K562 (cell line): ENCODE results near the gene RNF126. TPM values are rescaled to one million over a fixed set of nuclear protein-coding genes. Genes with fewer than 3 reads are reported as not detected.

Source experiments
- ATAC-seq: fragments of 200-7000 bp; cut with Tn5 transposase; 3 replicates; pipeline ENCODE4 v1.9.1; 2020; ENCODE audit warnings: moderate library complexity
- BruUV-seq: library from RNA; stranded (reverse); fragments of 400-500 nt; replicated peaks from 2 replicates; lab custom pipeline; 2021; lab: Mats Ljungman, UMichigan
- CTCF ChIA-PET: fragments of 300-600 bp; formaldehyde crosslinking; extraction: SDS; loops from one replicate; lab custom pipeline; 2021; ENCODE audit warnings: low intra/inter-chr PET ratio; lab: Yijun Ruan, JAX
- POLR2A ChIA-PET: fragments of 300-600, 350-650 bp; sonication (Branson Sonifier 250); formaldehyde crosslinking; extraction: SDS; loops from one replicate; lab custom pipeline; 2021; ENCODE audit warnings: antibody characterized with exemption, inconsistent platforms; lab: Yijun Ruan, JAX
- DNase-seq, 4 experiments: peaks; one replicate each; pipeline versions ENCODE4 v3.0.0 to v3.0.0-alpha.2; 2011 to 2018; ENCODE audit warnings: low spot score in 3 of 4, mixed read lengths in 3 of 4; ENCODE audit errors: extremely low read depth in 1 of 4
- FAIRE-seq: peaks from 2 replicates; lab custom pipeline; 2011; peaks lifted over from hg19 to GRCh38; lab: Jason Lieb, UNC
- H2AFZ ChIP-seq: 2 replicates; pipeline ENCODE4 v1.6.0; 2011; ENCODE audit warnings: low read depth, low read length, control low read depth, inconsistent platforms
- H3K27ac ChIP-seq: fragments of 200-600 bp; 3 replicates; pipeline ENCODE4 v1.8.0; 2011; ENCODE audit warnings: low read depth, mild to moderate bottlenecking, control low read depth, inconsistent platforms, low read length, moderate library complexity, mixed read lengths; ENCODE audit errors: extremely low read depth
- H3K27me3 ChIP-seq, 2 experiments: fragments of 300-600 bp in 1 of 2; 2 replicates in 1 of 2; 3 replicates in 1 of 2; pipeline versions ENCODE4 v1.6.0 to v1.8.0; 2011; ENCODE audit warnings: inconsistent platforms in 2 of 2, low read length in 2 of 2, mild to moderate bottlenecking in 1 of 2, mixed read lengths in 1 of 2, moderate library complexity in 1 of 2; ENCODE audit not compliant: control insufficient read depth in 2 of 2, insufficient read depth in 2 of 2
- H3K36me3 ChIP-seq: fragments of 300-600 bp; 3 replicates; pipeline ENCODE4 v1.8.0; 2011; ENCODE audit warnings: mild to moderate bottlenecking, low read length, inconsistent platforms; ENCODE audit not compliant: control insufficient read depth, insufficient read depth
- H3K4me1 ChIP-seq, 2 experiments: fragments of 200-600 bp in 1 of 2; replicated peaks in 1 of 2; 2 replicates in 1 of 2; 3 replicates in 1 of 2; pipeline versions ENCODE4 v1.5.1 to v1.8.0; 2011; ENCODE audit warnings: inconsistent platforms in 2 of 2, low read length in 2 of 2, mild to moderate bottlenecking in 1 of 2, mixed read lengths in 1 of 2, moderate library complexity in 1 of 2; ENCODE audit not compliant: control insufficient read depth in 2 of 2, insufficient read depth in 2 of 2
- H3K4me2 ChIP-seq: 2 replicates; pipeline ENCODE4 v1.6.1; 2011; ENCODE audit warnings: low read length, control low read depth, inconsistent platforms, mixed read lengths; ENCODE audit not compliant: insufficient read depth
- H3K4me3 ChIP-seq: fragments of 200-600 bp; sonication (generic), shearing (Covaris generic); 2 replicates; pipeline ENCODE4 v1.5.1; 2016; ENCODE audit warnings: control low read depth, inconsistent platforms
- H3K79me2 ChIP-seq: fragments of 200-600 bp; 3 replicates; pipeline ENCODE4 v1.8.0; 2011; ENCODE audit warnings: low read length, inconsistent platforms; ENCODE audit not compliant: control insufficient read depth, insufficient read depth
- H3K9ac ChIP-seq, 2 experiments: 2 replicates each; pipeline versions ENCODE4 v1.6.0 to v1.6.1; 2011; ENCODE audit warnings: low read depth in 2 of 2, low read length in 2 of 2, control low read depth in 1 of 2, inconsistent platforms in 1 of 2, mild to moderate bottlenecking in 1 of 2, mixed read lengths in 1 of 2; ENCODE audit not compliant: insufficient read depth in 1 of 2
- H3K9me1 ChIP-seq: one replicate; pipeline ENCODE4 v1.6.0; 2011; ENCODE audit warnings: inconsistent platforms, mild to moderate bottlenecking, low read length, moderate library complexity; ENCODE audit not compliant: control insufficient read depth, insufficient read depth
- H3K9me3 ChIP-seq: replicated peaks from 2 replicates; pipeline ENCODE4 v1.5.1; 2011; ENCODE audit warnings: low read depth, low read length, inconsistent platforms; ENCODE audit not compliant: control insufficient read depth, insufficient read depth
- H4K20me1 ChIP-seq: replicated peaks from 2 replicates; pipeline ENCODE4 v1.6.1; 2011; ENCODE audit warnings: low read length, inconsistent platforms, mixed read lengths; ENCODE audit not compliant: control insufficient read depth, insufficient read depth
- EHMT2 ChIP-seq: fragments of 450-650 bp; IDR thresholded peaks from 2 replicates; pipeline ENCODE4 v1.6.1; 2018; ENCODE audit warnings: antibody characterized with exemption
- HSF4 ChIP-seq: fragments of 250-450 bp; sonication (Bioruptor Pico); IDR thresholded peaks from 2 replicates; pipeline ENCODE4 v2.1.2; 2022; ENCODE audit warnings: mild to moderate bottlenecking, moderate library complexity, borderline replicate concordance
- ILF3 ChIP-seq: fragments of 450-650 bp; IDR thresholded peaks from 2 replicates; pipeline ENCODE4 v1.6.1; 2018; ENCODE audit warnings: antibody characterized with exemption, mild to moderate bottlenecking, moderate library complexity, borderline replicate concordance
- KLF13 ChIP-seq: fragments of 450-650 bp; IDR thresholded peaks from 2 replicates; pipeline ENCODE4 v1.6.1; 2016; ENCODE audit warnings: missing genetic modification characterization, low read depth, mild to moderate bottlenecking, missing compliant biosample characterization, moderate library complexity, borderline replicate concordance
- MAX ChIP-seq: sonication (generic); formaldehyde crosslinking; IDR thresholded peaks from 2 replicates; pipeline ENCODE4 v1.9.0; 2022; ENCODE audit warnings: mild to moderate bottlenecking, missing genetic modification reagents
- MTA3 ChIP-seq: fragments of 450-650 bp; formaldehyde crosslinking; IDR thresholded peaks from 2 replicates; pipeline ENCODE4 v1.6.1; 2017; ENCODE audit warnings: mild to moderate bottlenecking, borderline replicate concordance
- NRF1 ChIP-seq, 2 experiments: fragments of 450-650 bp; IDR thresholded peaks in 1 of 2; conservative IDR thresholded peaks in 1 of 2; 2 replicates each; pipeline ENCODE4 v1.6.1; 2014; ENCODE audit warnings: mild to moderate bottlenecking in 2 of 2
- POLR2A ChIP-seq: fragments of 450-650 bp; conservative IDR thresholded peaks from 2 replicates; pipeline ENCODE4 v1.6.1; 2016
- POLR2H ChIP-seq: IDR thresholded peaks from 2 replicates; pipeline ENCODE4 v1.6.1; 2016; ENCODE audit warnings: missing genetic modification characterization, low read depth, mild to moderate bottlenecking, control low read depth, missing compliant biosample characterization, moderate library complexity
- PURB ChIP-seq: sonication (generic); formaldehyde crosslinking; IDR thresholded peaks from 2 replicates; pipeline ENCODE4 v1.9.0; 2021; ENCODE audit warnings: low read depth, mild to moderate bottlenecking, missing genetic modification reagents
- RBM25 ChIP-seq: fragments of 200-400 bp; formaldehyde crosslinking; IDR thresholded peaks from 2 replicates; pipeline ENCODE4 v1.6.1; 2018; ENCODE audit warnings: low read length, low read depth, moderate library complexity; ENCODE audit not compliant: severe bottlenecking
- STAT5A ChIP-seq: IDR thresholded peaks from 2 replicates; pipeline ENCODE4 v1.6.1; 2012; ENCODE audit warnings: low read length, inconsistent platforms, borderline replicate concordance
- TEAD2 ChIP-seq: fragments of 450-650 bp; IDR thresholded peaks from 2 replicates; pipeline ENCODE4 v1.6.1; 2016; ENCODE audit warnings: missing genetic modification characterization, control low read depth, missing compliant biosample characterization
- ZNF140 ChIP-seq: fragments of 250-450 bp; sonication (Bioruptor Pico); IDR thresholded peaks from 2 replicates; pipeline ENCODE4 v1.8.0; 2021; ENCODE audit warnings: moderate library complexity, mild to moderate bottlenecking, inconsistent platforms
- ZNF512 ChIP-seq: IDR thresholded peaks from 2 replicates; pipeline ENCODE4 v1.6.1; 2016; ENCODE audit warnings: missing genetic modification characterization, missing compliant biosample characterization
- ZNF695 ChIP-seq: fragments of 450-650 bp; formaldehyde crosslinking; IDR thresholded peaks from 2 replicates; pipeline ENCODE4 v1.4.0; 2020; ENCODE audit warnings: mild to moderate bottlenecking, moderate library complexity
- WGBS: fragments of 100-300 bp; shearing (Covaris generic); methylation state at CpG from one replicate; pipeline ENCODE4 v1.1.6; 2016; ENCODE audit warnings: low coverage, mixed read lengths; ENCODE audit not compliant: insufficient coverage; ENCODE audit errors: missing lambda C conversion rate; 5-methylcytosine and 5-hydroxymethylcytosine counted together
- in situ Hi-C: fragments of 300-500 bp; cut with MboI; formaldehyde crosslinking; loops from 4 replicates; pipeline ENCODE4 v1.15.0; 2018; ENCODE audit warnings: inconsistent platforms, mixed read lengths
- intact Hi-C: fragments of 100-400 bp; cut with micrococcal nuclease; formaldehyde crosslinking; loops from 2 replicates; pipeline ENCODE4 v1.14.2; 2022
- polyA plus RNA-seq, 8 experiments: library from polyadenylated mRNA; depleted of rRNA in 4 of 8; stranded (reverse) in 5 of 8; unstranded in 3 of 8; fragments of >200 nt; fragmentation: Nextera tagmentation in 2 of 8; fragmentation: Illumina TruSeq in 1 of 8; extraction: Ambion mirVana in 2 of 8; extraction: Trizol in 1 of 8; gene quantifications; 2 replicates each; pipeline versions ENCODE4 v1.2.1 to v1.2.3, GENCODE V29; 2011 to 2014; ENCODE audit warnings: inconsistent platforms in 1 of 8, missing spikeins in 1 of 8
- total RNA-seq, 7 experiments: library from RNA; depleted of rRNA in 6 of 7; stranded (reverse); fragments of >200 nt in 6 of 7; fragmentation: Illumina TruSeq in 2 of 7; extraction: Trizol in 2 of 7; gene quantifications; 2 replicates each; pipeline versions ENCODE4 v1.2.1 to v1.2.3, GENCODE V29; 2011 to 2021; ENCODE audit warnings: low replicate concordance in 1 of 7
- TF ChIP-seq, protein P1 (sequence below): fragments of 450-650 bp; IDR thresholded peaks from 2 replicates; pipeline ENCODE4 v1.6.1; 2017; ENCODE audit warnings: mild to moderate bottlenecking, moderate library complexity

The RNF126 gene
- total and polyA plus RNA-seq, 9 of the 15 experiments (the other 6 are each of a cell fraction or from before 2014, with no cell fraction given) = 0.27 to 101 (median 12.3) TPM

- TF ChIP-seq NRF1 (conservative IDR thresholded peaks at IDR 0.05 in 1 of 2, IDR thresholded peaks at IDR 0.05 in 1 of 2) (no peak), KLF13 (tag) (no peak)
Observed at GRCh38 chr19:704447-704741, 41.4 kb upstream of the RNF126 start (continued).

DNA sequence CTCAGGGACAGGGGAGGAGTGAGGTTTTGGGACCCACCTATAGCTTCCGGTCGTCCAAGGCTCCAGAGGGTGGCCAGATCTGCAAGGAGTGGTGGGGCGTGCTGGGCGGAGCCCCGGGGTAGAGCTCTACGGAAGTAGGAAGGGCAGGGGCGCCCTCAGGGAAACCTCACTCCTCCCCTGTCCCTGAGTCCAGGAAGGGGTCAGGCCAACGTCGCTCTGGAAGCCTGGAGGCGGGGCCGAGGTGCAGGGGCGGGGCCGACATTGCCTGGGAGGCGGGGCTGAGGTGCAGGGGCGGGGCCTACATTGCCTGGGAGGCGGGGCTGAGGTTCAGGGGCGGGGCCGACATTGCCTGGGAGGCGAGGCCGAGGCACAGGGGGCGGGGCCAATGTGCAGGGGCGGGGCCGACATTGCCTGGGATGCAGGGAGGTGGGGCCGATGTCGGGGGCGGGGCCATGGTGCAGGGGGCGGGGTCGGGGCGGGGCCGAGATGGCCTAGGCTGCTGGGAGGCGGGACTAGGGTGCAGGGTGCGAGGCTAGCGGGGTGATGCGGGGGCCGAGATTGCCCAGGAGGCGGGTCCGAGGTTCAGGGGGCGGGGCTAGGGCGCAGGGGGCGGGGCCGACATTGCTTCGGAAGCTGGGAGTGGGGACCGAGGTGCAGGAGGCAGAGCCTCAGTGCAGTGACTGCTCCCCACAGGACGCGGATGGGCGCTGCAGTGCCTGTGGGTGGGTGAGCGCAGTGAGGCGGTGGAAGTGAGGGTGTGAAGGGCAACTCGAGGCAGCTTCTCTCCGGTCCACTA is 40.8 kb upstream of the RNF126 start:
- ATAC-seq = peak; percentile 98
- POLR2A ChIA-PET = interaction anchor here (0.6 to 1.6 kb wide), 11 partner anchors 9 to 233 kb away, joined by 3 to 5 read pairs (median 3); partner anchors contain the start of genes PRSS57 and RNF126
- intact Hi-C loops (loop anchor here (1.0 kb wide), 1 partner anchor 24 kb away; no protein-coding TSS in a partner anchor), in situ Hi-C loops (no loop called here)
- H3K36me3 ChIP-seq = no peaks in the 10 kb centered on the region
- H3K9me3 ChIP-seq = 0 out of 2 replicates have a peak, but pooled peaks cover 2% of the 10 kb centered on the region
- peak overlapping the region; percentile 74 for H3K27ac ChIP-seq
- H3K4me2 ChIP-seq = peak overlapping the region; percentile 87
- H3K4me1 ChIP-seq = peaks cover 16 to 31% of the 10 kb centered on the region in 2 experiments
- H3K9me1 ChIP-seq = no peaks in the 10 kb centered on the region
- peak; percentile 93 for FAIRE-seq
- H3K9ac ChIP-seq = peak overlapping the region; percentile 75 to 92
- 2% methylated on average over 18 of the region's 50 CpGs for WGBS
- H3K27me3 ChIP-seq = no peaks in the 10 kb centered on the region
- H4K20me1 ChIP-seq = no peaks in the 10 kb centered on the region
- H3K4me3 ChIP-seq = peak overlapping the region; percentile 46
- peak overlapping the region; percentile 83 for H2AFZ ChIP-seq
- peak; percentile 95 to 97 (median 96) for DNase-seq
- BruUV-seq = no TSS peak
- H3K79me2 ChIP-seq = peaks cover 9% of the 10 kb centered on the region; the same call in 2 of the 3 replicates
- CTCF ChIA-PET = no interaction called here
- TF ChIP-seq HSF4 (CRISPR knock-in tag) (no peak), ZNF512 (tag) (no peak), RBM25 (no peak), TEAD2 (tag) (no peak), PURB (CRISPR knock-in tag) (no peak), POLR2A (peak; percentile 70; the same call in 1 of the 2 replicates), POLR2H (tag) (no peak), EHMT2 (no peak), STAT5A (no peak), ZNF140 (CRISPR knock-in tag) (no peak), MAX (peak; percentile 35; the same call in 1 of the 2 replicates), ZNF695 (CRISPR knock-in tag) (no peak), ILF3 (no peak), MTA3 (0 out of 2 replicates have a peak, but pooled peaks have one; percentile 20)
- TF ChIP-seq, protein P1, sequence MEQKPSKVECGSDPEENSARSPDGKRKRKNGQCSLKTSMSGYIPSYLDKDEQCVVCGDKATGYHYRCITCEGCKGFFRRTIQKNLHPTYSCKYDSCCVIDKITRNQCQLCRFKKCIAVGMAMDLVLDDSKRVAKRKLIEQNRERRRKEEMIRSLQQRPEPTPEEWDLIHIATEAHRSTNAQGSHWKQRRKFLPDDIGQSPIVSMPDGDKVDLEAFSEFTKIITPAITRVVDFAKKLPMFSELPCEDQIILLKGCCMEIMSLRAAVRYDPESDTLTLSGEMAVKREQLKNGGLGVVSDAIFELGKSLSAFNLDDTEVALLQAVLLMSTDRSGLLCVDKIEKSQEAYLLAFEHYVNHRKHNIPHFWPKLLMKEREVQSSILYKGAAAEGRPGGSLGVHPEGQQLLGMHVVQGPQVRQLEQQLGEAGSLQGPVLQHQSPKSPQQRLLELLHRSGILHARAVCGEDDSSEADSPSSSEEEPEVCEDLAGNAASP = no peak
